Activated gamma-delta T cell treated with Interleukin-2 at 50 U/mL for 16 hours (primary cell): ENCODE measurements around the gene MPZL2.
"Not testable (repeated sequence)": the region's sequence is repeated elsewhere in the genome, so short reads cannot be mapped to it uniquely, and the experiment has no call there.

Experiments used
- DNase-seq: peaks from one replicate; pipeline ENCODE4 v3.0.0-alpha.2; 2020

MPZL2 gene

GRCh38 chr11:118263695-118264568 lies at the start of gene MPZL2:
Gene MPZL2 (minus strand): TSS chr11:118264297. CDS start chr11:118264153, 144 bp downstream.
- no peak for DNase-seq

GRCh38 chr11:118313242-118313641 lies 49.1 kb upstream of the MPZL2 start:
- DNase-seq: no peak

- no peak for DNase-seq
Measured at GRCh38 chr11:118312328-118312727, 48.2 kb upstream of the MPZL2 start.

GRCh38 chr11:118311518-118311917 lies 47.4 kb upstream of the MPZL2 start:
- DNase-seq: no peak

GRCh38 chr11:118310781-118311485 lies 46.8 kb upstream of the MPZL2 start:
- DNase-seq: no peak

GRCh38 chr11:118310271-118310670 lies 46.2 kb upstream of the MPZL2 start:
- DNase-seq: no peak

- not testable (repeated sequence) for DNase-seq
Measured at GRCh38 chr11:118308995-118309528, 45.0 kb upstream of the MPZL2 start.

GRCh38 chr11:118306556-118306955 lies 42.5 kb upstream of the MPZL2 start:
- peak; percentile 8 for DNase-seq

GRCh38 chr11:118305726-118306125 lies 41.6 kb upstream of the MPZL2 start:
- DNase-seq: peak; percentile 60

GRCh38 chr11:118304568-118305248 lies 40.6 kb upstream of the MPZL2 start, which contains the start of gene CD3E:
Gene CD3E (plus strand): TSS chr11:118304730. CDS start chr11:118304953, 223 bp downstream.
- DNase-seq: peak; percentile 65

GRCh38 chr11:118304227-118304567 lies 40.1 kb upstream of the MPZL2 start:
- no peak for DNase-seq

- no peak for DNase-seq
Measured at GRCh38 chr11:118301600-118302195, 37.6 kb upstream of the MPZL2 start.

- DNase-seq: peak; percentile 42
Measured at GRCh38 chr11:118295815-118296454, 31.8 kb upstream of the MPZL2 start.

- no peak for DNase-seq
Measured at GRCh38 chr11:118295199-118295598, 31.1 kb upstream of the MPZL2 start.

GRCh38 chr11:118294053-118294452 lies 30.0 kb upstream of the MPZL2 start:
- DNase-seq: no peak

- no peak for DNase-seq
Measured at GRCh38 chr11:118291477-118292135, 27.5 kb upstream of the MPZL2 start.

- DNase-seq: peak; percentile 39
Measured at GRCh38 chr11:118290923-118291322, 26.8 kb upstream of the MPZL2 start.

- DNase-seq: no peak
Measured at GRCh38 chr11:118289401-118289800, 25.3 kb upstream of the MPZL2 start.

- DNase-seq: no peak
Measured at GRCh38 chr11:118287006-118287405, 22.9 kb upstream of the MPZL2 start.

GRCh38 chr11:118286545-118286944 lies 22.4 kb upstream of the MPZL2 start:
- no peak for DNase-seq

GRCh38 chr11:118283756-118284350 lies 19.8 kb upstream of the MPZL2 start:
- no peak for DNase-seq
